AG04449 (cell line): ENCODE results near the gene MTMR12.

Experiments used
- CTCF ChIA-PET: fragments of 350-600 bp; formaldehyde crosslinking; extraction: SDS; loops from one replicate; lab custom pipeline; 2021; ENCODE audit warnings: antibody characterized with exemption; lab: Yijun Ruan, JAX
- POLR2A ChIA-PET: fragments of 400-600, 350-600 bp; formaldehyde crosslinking; extraction: SDS; loops from one replicate; lab custom pipeline; 2020; ENCODE audit warnings: antibody characterized with exemption, inconsistent platforms; lab: Yijun Ruan, JAX
- DNase-seq: peaks from one replicate; pipeline ENCODE4 v3.0.0-alpha.2; 2010; ENCODE audit warnings: low read depth, low spot score
- H3K4me3 ChIP-seq: 2 replicates; pipeline ENCODE4 v1.5.1; 2011; ENCODE audit warnings: low read depth, mild to moderate bottlenecking, control low read depth, low read length
- CTCF ChIP-seq: IDR thresholded peaks from one replicate; pipeline ENCODE4 v1.5.1; 2011; ENCODE audit warnings: mild to moderate bottlenecking, moderate library complexity, low read length, control low read depth, inconsistent platforms; ENCODE audit not compliant: insufficient read depth; ENCODE audit errors: missing control alignments

The MTMR12 gene

GRCh38 chr5:32308946-32309345 lies 3.8 kb downstream of the MTMR12 start:
- DNase-seq: no peak
- TF ChIP-seq CTCF: no peak
- ChIA-PET CTCF (no interaction called here), POLR2A (no interaction called here)
- no peak overlapping the region for H3K4me3 ChIP-seq

GRCh38 chr5:32307769-32308194 lies 5.0 kb downstream of the MTMR12 start:
- CTCF ChIA-PET: interaction anchor here (0.8 to 2.5 kb wide), 3 partner anchors 21 to 76 kb away, joined by 3 to 10 read pairs (median 4); no protein-coding TSS in a partner anchor
- POLR2A ChIA-PET: no interaction called here
- no peak for TF ChIP-seq CTCF

GRCh38 chr5:32304622-32305021 lies 8.1 kb downstream of the MTMR12 start:
- CTCF ChIA-PET: no interaction called here
- POLR2A ChIA-PET: interaction anchor here (0.6 kb wide), 1 partner anchor 9 kb away, joined by 3 read pairs; no protein-coding TSS in a partner anchor
- H3K4me3 ChIP-seq: no peak overlapping the region
- no peak for DNase-seq
- no peak for TF ChIP-seq CTCF

More at GRCh38 chr5:32307769-32308194, 5.0 kb downstream of the MTMR12 start:
- DNase-seq: no peak
- H3K4me3 ChIP-seq: no peak overlapping the region

GRCh38 chr5:32303755-32304120 lies 9.0 kb downstream of the MTMR12 start:
- POLR2A ChIA-PET: no interaction called here
- no peak for DNase-seq
- no peak overlapping the region for H3K4me3 ChIP-seq
- CTCF ChIA-PET: interaction anchor here (0.7 to 1.0 kb wide), 2 partner anchors 8 to 26 kb away, joined by 3 read pairs; no protein-coding TSS in a partner anchor
- TF ChIP-seq CTCF: no peak

- no peak for DNase-seq
- ChIA-PET CTCF (interaction anchor here (0.7 to 1.0 kb wide), 3 partner anchors 8 to 27 kb away, joined by 3 read pairs; no protein-coding TSS in a partner anchor), POLR2A (no interaction called here)
- no peak overlapping the region for H3K4me3 ChIP-seq
- no peak for TF ChIP-seq CTCF
Observed at GRCh38 chr5:32302835-32303754, 9.6 kb downstream of the MTMR12 start.

GRCh38 chr5:32301891-32302290 lies 10.8 kb downstream of the MTMR12 start:
- POLR2A ChIA-PET: no interaction called here

More at GRCh38 chr5:32301891-32302290, 10.8 kb downstream of the MTMR12 start:
- DNase-seq: no peak
- no peak for TF ChIP-seq CTCF
- CTCF ChIA-PET: no interaction called here
- H3K4me3 ChIP-seq: no peak overlapping the region
